HEK293T (cell line): ENCODE measurements around the gene CATSPER4.
"Not testable (repeated sequence)": the region's sequence is repeated elsewhere in the genome, so short reads cannot be mapped to it uniquely, and the experiment has no call there.

Experiments
- CTCF ChIA-PET: fragments of 350-600 bp; formaldehyde crosslinking; extraction: SDS; loops from one replicate; lab custom pipeline; 2021; ENCODE audit warnings: antibody characterized with exemption, inconsistent platforms; lab: Yijun Ruan, JAX
- POLR2A ChIA-PET: fragments of 350-600 bp; formaldehyde crosslinking; extraction: SDS; loops from one replicate; lab custom pipeline; 2020; ENCODE audit warnings: antibody characterized with exemption, inconsistent platforms; lab: Yijun Ruan, JAX
- DNase-seq: peaks from one replicate; pipeline ENCODE4 v3.0.0; 2012; ENCODE audit warnings: mixed read lengths; ENCODE audit errors: extremely low spot score
- ARNT ChIP-seq: fragments of 450-650 bp; IDR thresholded peaks from 2 replicates; pipeline ENCODE4 v1.6.1; 2017; ENCODE audit warnings: mild to moderate bottlenecking
- BHLHE40 ChIP-seq: fragments of 450-650 bp; IDR thresholded peaks from 2 replicates; pipeline ENCODE4 v1.6.1; 2016; ENCODE audit warnings: mild to moderate bottlenecking, moderate library complexity, borderline replicate concordance
- CTBP1 ChIP-seq: fragments of 450-650 bp; IDR thresholded peaks from 2 replicates; pipeline ENCODE4 v1.6.1; 2016; ENCODE audit warnings: borderline replicate concordance
- ELF4 ChIP-seq: fragments of 450-650 bp; IDR thresholded peaks from 2 replicates; pipeline ENCODE4 v1.6.1; 2017; ENCODE audit warnings: antibody characterized with exemption
- FOXA1 ChIP-seq: fragments of 450-650 bp; IDR thresholded peaks from 2 replicates; pipeline ENCODE4 v1.6.1; 2016; ENCODE audit warnings: mild to moderate bottlenecking
- FOXK2 ChIP-seq: fragments of 450-650 bp; IDR thresholded peaks from 2 replicates; pipeline ENCODE4 v1.6.1; 2016; ENCODE audit warnings: mild to moderate bottlenecking
- FOXM1 ChIP-seq: fragments of 450-650 bp; IDR thresholded peaks from 2 replicates; pipeline ENCODE4 v1.6.1; 2017; ENCODE audit warnings: mild to moderate bottlenecking, borderline replicate concordance
- L3MBTL2 ChIP-seq: fragments of 450-650 bp; conservative IDR thresholded peaks from 2 replicates; pipeline ENCODE4 v1.6.1; 2016; ENCODE audit warnings: mild to moderate bottlenecking
- LEF1 ChIP-seq: fragments of 450-650 bp; IDR thresholded peaks from 2 replicates; pipeline ENCODE4 v1.6.1; 2017; ENCODE audit warnings: mild to moderate bottlenecking, borderline replicate concordance
- NFRKB ChIP-seq: fragments of 450-650 bp; IDR thresholded peaks from 2 replicates; pipeline ENCODE4 v1.6.1; 2016; ENCODE audit warnings: mild to moderate bottlenecking, moderate library complexity
- SP1 ChIP-seq: fragments of 450-650 bp; IDR thresholded peaks from 2 replicates; pipeline ENCODE4 v1.6.1; 2017
- SUZ12 ChIP-seq: fragments of 450-650 bp; IDR thresholded peaks from 2 replicates; pipeline ENCODE4 v1.6.1; 2016; ENCODE audit warnings: mild to moderate bottlenecking
- TARDBP ChIP-seq: fragments of 450-650 bp; IDR thresholded peaks from 2 replicates; pipeline ENCODE4 v1.6.1; 2016
- ZNF384 ChIP-seq: fragments of 450-650 bp; IDR thresholded peaks from 2 replicates; pipeline ENCODE4 v1.6.1; 2016
- TF ChIP-seq, protein P1 (sequence below): fragments of 450-650 bp; IDR thresholded peaks from 2 replicates; pipeline ENCODE4 v1.6.1; 2016

CATSPER4 gene

DNA sequence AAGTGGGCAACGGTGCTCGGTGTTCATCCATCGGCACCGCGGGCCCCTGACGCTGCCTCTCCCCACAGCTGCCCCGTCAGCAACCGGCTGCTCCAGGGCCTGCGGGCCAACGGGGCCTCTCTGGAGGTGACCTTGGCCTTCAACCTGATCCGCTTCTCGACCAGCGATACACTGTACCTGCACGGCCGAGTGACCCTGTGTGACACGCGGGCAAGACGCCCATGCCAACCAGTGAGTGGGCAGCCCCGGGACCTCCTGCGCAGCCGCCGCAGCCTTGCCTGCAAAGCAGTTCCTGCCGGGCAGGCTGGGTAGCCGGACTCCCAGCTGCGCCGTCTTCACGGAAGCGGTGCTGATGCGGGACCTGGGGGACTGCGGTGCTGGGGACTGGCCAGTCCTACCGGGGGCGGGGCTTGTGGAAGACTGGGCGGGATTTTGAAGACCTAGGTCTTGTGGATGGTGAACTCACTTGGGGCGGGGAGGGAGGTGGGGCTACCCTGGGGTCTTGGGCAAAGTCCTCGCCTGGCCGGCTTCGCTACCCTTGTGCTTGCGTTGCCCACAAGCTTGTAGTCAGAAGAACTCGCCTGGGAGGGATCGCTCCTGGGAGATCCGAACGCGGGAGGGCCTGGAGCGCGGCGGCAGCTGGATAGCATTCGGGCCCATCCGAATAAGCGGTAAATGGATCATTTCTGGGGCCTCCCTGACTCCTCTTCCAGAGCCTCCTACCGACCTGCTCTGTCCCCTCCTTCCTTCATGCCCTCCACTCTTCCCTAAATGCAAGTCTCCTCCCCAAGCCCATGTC is 34.8 kb downstream of the CATSPER4 start:
- no peak for DNase-seq
- POLR2A ChIA-PET: no interaction called here
- CTCF ChIA-PET: no interaction called here
- TF ChIP-seq L3MBTL2 (no peak), SP1 (no peak), SUZ12 (no peak), CTBP1 (no peak), TARDBP (no peak), FOXK2 (no peak), ELF4 (no peak), ARNT (no peak)
- TF ChIP-seq, protein P1, sequence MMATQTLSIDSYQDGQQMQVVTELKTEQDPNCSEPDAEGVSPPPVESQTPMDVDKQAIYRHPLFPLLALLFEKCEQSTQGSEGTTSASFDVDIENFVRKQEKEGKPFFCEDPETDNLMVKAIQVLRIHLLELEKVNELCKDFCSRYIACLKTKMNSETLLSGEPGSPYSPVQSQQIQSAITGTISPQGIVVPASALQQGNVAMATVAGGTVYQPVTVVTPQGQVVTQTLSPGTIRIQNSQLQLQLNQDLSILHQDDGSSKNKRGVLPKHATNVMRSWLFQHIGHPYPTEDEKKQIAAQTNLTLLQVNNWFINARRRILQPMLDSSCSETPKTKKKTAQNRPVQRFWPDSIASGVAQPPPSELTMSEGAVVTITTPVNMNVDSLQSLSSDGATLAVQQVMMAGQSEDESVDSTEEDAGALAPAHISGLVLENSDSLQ: no peak

DNA sequence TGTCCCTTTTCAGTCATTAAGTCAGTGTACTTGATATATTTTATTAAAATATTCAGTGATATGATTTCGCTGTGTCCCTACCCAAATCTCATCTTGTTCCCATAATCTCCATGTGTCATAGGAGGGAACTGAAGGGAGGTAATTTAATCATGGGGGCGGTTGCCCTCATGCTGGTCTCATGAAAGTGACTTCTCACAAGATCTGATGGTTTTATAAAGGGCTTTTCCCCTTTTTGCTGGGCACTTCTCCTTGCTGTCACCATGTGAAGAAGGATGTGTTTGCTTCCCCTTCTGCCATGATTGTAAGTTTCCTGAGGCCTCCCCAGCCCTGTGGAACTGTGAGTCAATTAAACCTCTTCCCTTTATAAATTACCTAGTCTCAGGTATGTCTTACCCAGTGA is 40.3 kb downstream of the CATSPER4 start:
- DNase-seq, CTCF ChIA-PET: not testable (repeated sequence)
- POLR2A ChIA-PET: interaction anchor here (0.8 kb wide), 1 partner anchor 59 kb away, joined by 4 read pairs; the partner anchor contains the start of gene ZNF593OS

DNA sequence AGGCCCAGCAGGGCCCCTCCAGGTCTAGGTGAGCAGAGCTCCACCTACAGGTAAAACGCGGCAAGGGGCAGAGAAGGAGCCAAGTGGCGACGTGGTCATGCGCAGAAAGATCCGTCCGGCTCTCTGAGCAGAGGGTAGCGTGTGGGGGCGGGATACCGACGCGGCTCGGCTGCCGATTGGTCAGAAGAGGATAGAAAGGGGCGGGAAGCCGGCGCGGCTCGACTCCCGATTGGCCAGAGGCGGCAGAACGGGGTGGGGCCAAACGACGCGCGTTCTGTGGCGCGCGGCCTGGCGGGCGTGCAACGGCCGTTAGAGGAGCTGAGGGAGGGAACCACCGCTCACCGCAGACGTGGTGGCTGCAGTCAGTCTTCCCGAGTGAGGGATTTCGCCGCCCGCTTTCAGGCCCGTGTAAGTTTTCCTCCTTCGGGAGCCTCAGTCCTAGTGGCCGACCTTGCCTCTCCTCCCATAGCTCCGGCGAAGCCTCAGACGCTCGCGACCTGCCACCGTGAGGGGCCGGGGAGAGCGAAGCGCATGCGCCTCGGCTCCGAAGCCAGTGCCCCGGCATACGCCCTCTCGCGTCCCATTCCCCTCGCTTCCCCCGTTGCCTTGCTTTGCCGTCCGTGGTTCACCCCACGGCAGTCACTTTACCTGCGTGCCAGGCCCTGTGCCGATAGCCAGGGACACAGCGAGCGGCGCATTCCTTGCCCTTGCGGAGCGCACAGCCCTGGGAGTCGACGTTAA is 43.7 kb downstream of the CATSPER4 start, which contains the start of gene CEP85:
Gene CEP85, plus strand, starts transcription at position 298 of the 741 bp plus-strand sequence. CDS start 5,584 bp downstream, outside the sequence.
- peak; percentile 98 for DNase-seq
- CTCF ChIA-PET: interaction anchor here (0.5 to 2.7 kb wide), 16 partner anchors 11 to 1274 kb away, joined by 3 to 15 read pairs (median 4); partner anchors contain the start of genes C1orf232, CATSPER4, FAM110D and ZNF593
- POLR2A ChIA-PET: interaction anchor here (0.7 to 2.4 kb wide), 18 partner anchors 13 to 199 kb away, joined by 3 to 19 read pairs (median 4); partner anchors contain the start of genes CATSPER4 and ZNF593
- no peak for TF ChIP-seq ZNF384
- peak; percentile 75 for TF ChIP-seq L3MBTL2
- TF ChIP-seq CTBP1: peak; percentile 62

DNA sequence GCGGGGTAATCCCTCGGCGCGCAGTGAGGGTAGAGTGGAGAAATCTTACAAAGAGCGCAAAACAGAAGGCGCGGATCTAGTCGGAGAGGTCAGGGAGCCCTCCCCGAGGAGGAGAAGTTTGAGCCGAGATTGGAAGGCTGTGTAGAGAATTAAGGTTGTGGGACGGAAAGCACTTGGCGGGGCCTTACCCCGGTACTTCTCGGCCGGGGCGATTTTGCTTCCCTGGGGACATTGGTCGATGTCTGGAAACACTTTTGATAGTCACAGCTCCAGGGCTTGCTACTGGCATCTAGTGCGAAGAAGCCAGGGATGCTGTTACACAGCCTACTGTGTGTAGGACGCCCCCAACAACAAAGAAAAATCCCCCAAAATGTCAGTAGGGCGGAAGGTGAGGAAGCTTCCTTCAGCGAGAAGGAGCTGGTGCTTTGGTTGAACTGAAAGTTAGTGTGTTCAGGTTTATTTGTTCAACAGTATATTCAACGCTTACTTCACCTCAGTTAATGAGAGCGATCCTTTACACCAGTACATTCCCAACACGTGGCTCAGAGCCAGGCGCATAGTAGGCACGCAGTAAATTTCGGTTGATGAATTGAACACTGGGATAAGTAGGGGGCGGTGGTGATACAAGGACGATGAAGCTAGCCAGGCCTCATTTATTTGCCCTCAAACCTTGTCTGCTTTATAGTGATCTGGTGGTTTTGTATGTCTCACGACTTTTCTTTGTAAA is 44.4 kb downstream of the CATSPER4 start:
- peak; percentile 22 for DNase-seq
- POLR2A ChIA-PET: interaction anchor here (0.6 to 2.4 kb wide), 13 partner anchors 11 to 200 kb away, joined by 3 to 19 read pairs (median 6); partner anchors contain the start of genes CATSPER4 and ZNF593
- CTCF ChIA-PET: interaction anchor here (0.6 to 2.7 kb wide), 14 partner anchors 12 to 156 kb away, joined by 3 to 15 read pairs (median 4); partner anchors contain the start of genes CATSPER4 and FAM110D
- TF ChIP-seq CTBP1: no peak
- TF ChIP-seq LEF1: no peak
- peak; percentile 44 for TF ChIP-seq L3MBTL2

DNA sequence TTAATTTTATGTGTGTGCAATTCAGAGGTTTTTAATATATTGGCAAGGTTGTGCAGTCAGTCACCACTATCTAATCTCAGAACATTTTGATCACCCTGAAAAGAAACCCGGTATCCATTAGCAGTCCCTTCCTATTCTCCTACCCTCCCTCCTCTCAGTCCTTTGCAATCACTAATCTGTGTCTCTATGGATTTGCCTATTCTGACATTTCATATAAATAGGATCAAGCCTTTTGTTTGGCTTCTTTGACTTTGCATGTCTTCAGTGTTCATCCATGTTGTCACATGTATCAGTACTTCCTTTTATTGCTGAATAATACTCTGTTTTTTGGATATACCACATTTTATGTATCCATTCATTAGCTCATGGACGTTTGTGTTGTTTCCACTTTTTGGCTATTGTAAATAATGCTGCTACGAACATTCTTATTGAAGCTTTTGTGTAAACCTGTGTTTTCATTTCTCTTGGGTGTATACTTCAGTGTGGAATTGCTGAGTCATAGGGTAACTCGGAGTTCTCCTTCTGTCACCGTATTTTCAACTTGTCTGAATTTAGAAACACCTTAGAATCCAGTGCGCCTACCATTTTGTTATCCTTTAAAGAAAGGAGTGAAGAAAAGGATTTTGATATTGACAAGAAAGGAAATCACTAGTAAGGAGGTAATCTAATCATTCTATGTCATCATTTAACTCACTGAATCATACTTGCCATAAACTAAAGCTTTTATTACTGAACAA is 47.0 kb downstream of the CATSPER4 start:
- ChIA-PET POLR2A (no interaction called here), CTCF (interaction anchor here (1.2 kb wide), 1 partner anchor 180 kb away, joined by 3 read pairs; no protein-coding TSS in a partner anchor)
- no peak for DNase-seq
- TF ChIP-seq NFRKB (no peak), ARNT (no peak), L3MBTL2 (no peak), CTBP1 (no peak), SUZ12 (no peak), FOXM1 (no peak), FOXA1 (no peak), TARDBP (no peak), ZNF384 (no peak), SP1 (no peak), ELF4 (no peak), BHLHE40 (no peak)
- TF ChIP-seq, protein P1: no peak

DNA sequence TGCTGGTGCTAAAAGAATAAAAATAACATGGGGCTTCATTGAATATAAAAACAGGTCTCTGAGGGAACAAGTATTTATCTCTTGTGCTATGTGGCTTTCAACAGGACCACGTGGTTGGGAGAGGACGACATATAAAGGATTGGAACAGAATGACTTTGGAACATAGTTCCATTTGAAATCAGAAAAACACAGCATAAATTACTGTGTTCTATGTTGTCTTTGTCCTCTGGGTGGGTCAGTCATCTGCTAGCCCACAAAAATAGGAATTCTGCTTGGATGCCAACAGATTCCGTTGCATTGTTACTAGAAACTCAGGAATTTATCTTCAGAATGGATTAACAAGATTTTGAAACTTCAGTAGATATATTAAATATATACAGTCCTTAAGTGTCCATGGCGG is 49.5 kb downstream of the CATSPER4 start:
- TF ChIP-seq LEF1 (no peak), TARDBP (no peak), ELF4 (no peak), SP1 (no peak), L3MBTL2 (no peak)
- no peak for DNase-seq
- ChIA-PET POLR2A (no interaction called here), CTCF (no interaction called here)
